SK-N-SH (cell line): ENCODE results near the gene HPCA.

ENCODE experiments used
- CTCF ChIP-seq: fragments of 200-600 bp; sonication (generic); IDR thresholded peaks from 2 replicates; pipeline ENCODE4 v1.6.1; 2017; ENCODE audit warnings: antibody characterized with exemption, mild to moderate bottlenecking, moderate library complexity
- EP300 ChIP-seq, 2 experiments: IDR thresholded peaks; 2 replicates each; pipeline versions ENCODE4 v1.4.0 to v1.6.1; 2012; ENCODE audit warnings: borderline replicate concordance in 1 of 2, low read depth in 1 of 2, low read length in 1 of 2
- EZH2phosphoT487 ChIP-seq: fragments of 200-600 bp; sonication (generic); IDR thresholded peaks from 2 replicates; pipeline ENCODE4 v1.6.1; 2017; ENCODE audit warnings: low read depth, mixed run types, mild to moderate bottlenecking, antibody characterized with exemption, moderate library complexity, borderline replicate concordance
- GABPA ChIP-seq: IDR thresholded peaks from 2 replicates; pipeline ENCODE4 v1.4.0; 2012; ENCODE audit warnings: low read depth, mild to moderate bottlenecking
- MAX ChIP-seq: IDR thresholded peaks from 2 replicates; pipeline ENCODE4 v1.4.0; 2012; ENCODE audit warnings: low read depth
- MEF2A ChIP-seq: IDR thresholded peaks from 2 replicates; pipeline ENCODE4 v1.4.0; 2012; ENCODE audit warnings: low read depth, borderline replicate concordance
- MXI1 ChIP-seq: IDR thresholded peaks from 2 replicates; pipeline ENCODE4 v1.6.1; 2012; ENCODE audit warnings: mild to moderate bottlenecking, low read depth, low read length, improper control_type of control experiment
- NFIC ChIP-seq: IDR thresholded peaks from 2 replicates; pipeline ENCODE4 v1.4.0; 2012; ENCODE audit warnings: borderline replicate concordance
- POLR2AphosphoS5 ChIP-seq: IDR thresholded peaks from 2 replicates; pipeline ENCODE4 v1.6.1; 2012; ENCODE audit warnings: low read depth, low read length
- REST ChIP-seq: IDR thresholded peaks from 2 replicates; pipeline ENCODE4 v1.6.1; 2012; ENCODE audit warnings: mild to moderate bottlenecking, low read depth, low read length, moderate library complexity
- TAF1 ChIP-seq: IDR thresholded peaks from 2 replicates; pipeline ENCODE4 v1.6.1; 2012; ENCODE audit warnings: low read depth, mild to moderate bottlenecking, low read length, moderate library complexity, borderline replicate concordance
- USF2 ChIP-seq: fragments of 150-350 bp; IDR thresholded peaks from 2 replicates; pipeline ENCODE4 v1.6.1; 2017; ENCODE audit warnings: antibody characterized with exemption, low read length, low read depth, borderline replicate concordance
- ZBTB33 ChIP-seq: IDR thresholded peaks from 2 replicates; pipeline ENCODE4 v1.4.0; 2012; ENCODE audit warnings: low read depth, borderline replicate concordance

GRCh38 chr1:32928715-32929114, 42.4 kb downstream of the HPCA start:
- TF ChIP-seq EZH2phosphoT487 (no peak), MAX (no peak), TAF1 (no peak), MXI1 (no peak), USF2 (no peak), CTCF (no peak), ZBTB33 (no peak), POLR2AphosphoS5 (no peak), MEF2A (no peak), GABPA (no peak), EP300 (IDR thresholded peaks at IDR 0.05; ENCODE audit: borderline replicate concordance in 1 of 2, low read depth in 1 of 2, low read length in 1 of 2) (no peak), NFIC (no peak), REST (no peak)
